HCT116 (cell line): ENCODE measurements around the gene TPM3.

Experiments
- CEBPB ChIP-seq: IDR thresholded peaks from 2 replicates; pipeline ENCODE4 v1.6.1; 2012; ENCODE audit warnings: low read depth
- FOSL1 ChIP-seq: IDR thresholded peaks from 2 replicates; pipeline ENCODE4 v1.6.1; 2012; ENCODE audit warnings: low read depth
- POLR2A ChIP-seq: IDR thresholded peaks from 2 replicates; pipeline ENCODE4 v1.7.0; 2011; ENCODE audit warnings: borderline replicate concordance; ENCODE audit not compliant: insufficient read depth, insufficient read length; ENCODE audit errors: extremely low read depth
- RAD21 ChIP-seq: IDR thresholded peaks from 2 replicates; pipeline ENCODE4 v1.6.1; 2012; ENCODE audit warnings: low read depth, mild to moderate bottlenecking
- TF ChIP-seq, protein P1 (sequence below), 3 experiments: fragments of 200-600 bp in 1 of 3; sonication (generic) in 1 of 3; IDR thresholded peaks in 2 of 3; conservative IDR thresholded peaks in 1 of 3; 2 replicates each; pipeline ENCODE4 v1.5.1; 2012 to 2017; ENCODE audit warnings: low read depth in 2 of 3, low read length in 2 of 3, antibody characterized with exemption in 1 of 3, borderline replicate concordance in 1 of 3, control low read depth in 1 of 3, mild to moderate bottlenecking in 1 of 3, mixed read lengths in 1 of 3, mixed run types in 1 of 3, moderate library complexity in 1 of 3; ENCODE audit not compliant: insufficient read depth in 1 of 3

DNA sequence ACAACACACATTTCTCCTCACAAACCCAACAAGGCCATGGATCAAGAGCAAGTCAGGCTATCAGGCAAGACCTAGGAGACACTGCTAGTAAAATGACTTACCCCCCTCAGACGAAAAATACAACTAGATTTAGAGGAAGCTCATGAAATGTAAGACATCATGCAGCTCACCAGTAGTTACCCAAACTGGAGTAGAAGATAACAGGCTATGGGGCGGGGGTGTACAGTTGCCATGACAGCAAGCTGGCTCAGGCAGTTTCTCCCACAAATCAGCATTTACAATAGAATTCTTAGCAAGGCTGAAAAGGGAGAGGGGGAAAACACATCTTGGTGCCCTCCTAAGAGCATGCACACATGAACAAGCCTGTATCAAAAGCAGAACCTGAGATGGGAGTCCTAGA is 13.9 kb downstream of the TPM3 start:
- TF ChIP-seq POLR2A (no peak), FOSL1 (no peak), RAD21 (no peak), CEBPB (no peak)
- TF ChIP-seq, protein P1, sequence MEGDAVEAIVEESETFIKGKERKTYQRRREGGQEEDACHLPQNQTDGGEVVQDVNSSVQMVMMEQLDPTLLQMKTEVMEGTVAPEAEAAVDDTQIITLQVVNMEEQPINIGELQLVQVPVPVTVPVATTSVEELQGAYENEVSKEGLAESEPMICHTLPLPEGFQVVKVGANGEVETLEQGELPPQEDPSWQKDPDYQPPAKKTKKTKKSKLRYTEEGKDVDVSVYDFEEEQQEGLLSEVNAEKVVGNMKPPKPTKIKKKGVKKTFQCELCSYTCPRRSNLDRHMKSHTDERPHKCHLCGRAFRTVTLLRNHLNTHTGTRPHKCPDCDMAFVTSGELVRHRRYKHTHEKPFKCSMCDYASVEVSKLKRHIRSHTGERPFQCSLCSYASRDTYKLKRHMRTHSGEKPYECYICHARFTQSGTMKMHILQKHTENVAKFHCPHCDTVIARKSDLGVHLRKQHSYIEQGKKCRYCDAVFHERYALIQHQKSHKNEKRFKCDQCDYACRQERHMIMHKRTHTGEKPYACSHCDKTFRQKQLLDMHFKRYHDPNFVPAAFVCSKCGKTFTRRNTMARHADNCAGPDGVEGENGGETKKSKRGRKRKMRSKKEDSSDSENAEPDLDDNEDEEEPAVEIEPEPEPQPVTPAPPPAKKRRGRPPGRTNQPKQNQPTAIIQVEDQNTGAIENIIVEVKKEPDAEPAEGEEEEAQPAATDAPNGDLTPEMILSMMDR (IDR thresholded peaks at IDR 0.05 in 2 of 3, conservative IDR thresholded peaks at IDR 0.05 in 1 of 3; ENCODE audit: borderline replicate concordance in 1 of 3, insufficient read depth in 1 of 3, low read depth in 2 of 3, low read length in 2 of 3), result no peak
